ENCODE measurements around the gene CHD6. TPM values are rescaled to one million over a fixed set of nuclear protein-coding genes. Genes with fewer than 3 reads are reported as not detected.

CHD6 gene
- total and polyA plus RNA-seq, 3 experiments from 2014 or later, result 24.6 to 59.5 (median 25.3) TPM

- Histone ChIP-seq H3K4me3 (ENCODE audit: low read length) (no peak overlapping the region), H3K9me3 (ENCODE audit: low read length) (no peaks in the 10 kb centered on the region), H3K36me3 (ENCODE audit: insufficient read depth, low read length) (peaks cover 4% of the 10 kb centered on the region), H3K27me3 (ENCODE audit: insufficient read depth, low read length, poor library complexity, severe bottlenecking) (no peaks in the 10 kb centered on the region), H3K27ac (ENCODE audit: low read depth, low read length) (no peak overlapping the region), H3K4me1 (ENCODE audit: insufficient read depth, low read length) (no peaks in the 10 kb centered on the region)
- CTCF ChIA-PET, result no interaction called here
- Mint-ChIP-seq H3K27ac (no peak overlapping the region), H3K27me3 (no peaks in the 10 kb centered on the region), H3K36me3 (peaks cover 28 to 59% (median 34%) of the 10 kb centered on the region in 3 donors), H3K4me3 (no peak overlapping the region), H3K4me1 (peaks cover 22 to 50% (median 23%) of the 10 kb centered on the region in 3 donors), H3K9me3 (peaks cover 0 to 10% (median 5%) of the 10 kb centered on the region in 5 donors)
- POLR2A ChIA-PET, result no interaction called here
- DNase-seq, result no peak
These were observed 84.0 kb downstream of the CHD6 start for GRCh38 chr20:41534170-41534569.

- no peak overlapping the region for H3K27ac ChIP-seq (ENCODE audit: low read depth, low read length)
- no peak overlapping the region for H3K27ac Mint-ChIP-seq
- no peak overlapping the region for H3K4me3 ChIP-seq (ENCODE audit: low read length)
- H3K9me3 ChIP-seq (ENCODE audit: low read length), result no peaks in the 10 kb centered on the region
- no peaks in the 10 kb centered on the region for H3K4me1 ChIP-seq (ENCODE audit: insufficient read depth, low read length)
- peaks cover 4% of the 10 kb centered on the region for H3K36me3 ChIP-seq (ENCODE audit: insufficient read depth, low read length)
- peaks cover 0 to 9% (median 5%) of the 10 kb centered on the region in 5 donors for H3K9me3 Mint-ChIP-seq
- no peaks in the 10 kb centered on the region for H3K27me3 Mint-ChIP-seq
- POLR2A ChIA-PET, result no interaction called here
- H3K4me1 Mint-ChIP-seq, result peaks cover 22 to 55% (median 24%) of the 10 kb centered on the region in 3 donors
- CTCF ChIA-PET, result no interaction called here
- H3K27me3 ChIP-seq (ENCODE audit: insufficient read depth, low read length, poor library complexity, severe bottlenecking), result no peaks in the 10 kb centered on the region
- no peak for DNase-seq
- no peak overlapping the region for H3K4me3 Mint-ChIP-seq
- H3K36me3 Mint-ChIP-seq, result peaks cover 22 to 58% (median 31%) of the 10 kb centered on the region in 3 donors
These were observed 84.5 kb downstream of the CHD6 start for GRCh38 chr20:41533537-41534136.

GRCh38 chr20:41532935-41533334 lies 85.2 kb downstream of the CHD6 start:
- no peak for DNase-seq
- Mint-ChIP-seq H3K9me3 (peaks cover 0 to 8% (median 5%) of the 10 kb centered on the region in 5 donors), H3K36me3 (peaks cover 16 to 55% (median 29%) of the 10 kb centered on the region in 3 donors), H3K27ac (peak overlapping the region in 1 of 8 donors; percentile 51), H3K27me3 (no peaks in the 10 kb centered on the region), H3K4me3 (no peak overlapping the region), H3K4me1 (peaks cover 24 to 56% (median 26%) of the 10 kb centered on the region in 3 donors)
- no peaks in the 10 kb centered on the region for H3K4me1 ChIP-seq (ENCODE audit: insufficient read depth, low read length)
- POLR2A ChIA-PET, result no interaction called here
- H3K4me3 ChIP-seq (ENCODE audit: low read length), result no peak overlapping the region
- H3K27ac ChIP-seq (ENCODE audit: low read depth, low read length), result no peak overlapping the region
- CTCF ChIA-PET, result no interaction called here
- no peaks in the 10 kb centered on the region for H3K27me3 ChIP-seq (ENCODE audit: insufficient read depth, low read length, poor library complexity, severe bottlenecking)
- peaks cover 4% of the 10 kb centered on the region for H3K36me3 ChIP-seq (ENCODE audit: insufficient read depth, low read length)
- H3K9me3 ChIP-seq (ENCODE audit: low read length), result no peaks in the 10 kb centered on the region

GRCh38 chr20:41531518-41532275 lies 86.5 kb downstream of the CHD6 start:
- POLR2A ChIA-PET, result no interaction called here
- Histone ChIP-seq H3K4me1 (ENCODE audit: insufficient read depth, low read length) (no peaks in the 10 kb centered on the region), H3K9me3 (ENCODE audit: low read length) (no peaks in the 10 kb centered on the region), H3K27me3 (ENCODE audit: insufficient read depth, low read length, poor library complexity, severe bottlenecking) (no peaks in the 10 kb centered on the region), H3K4me3 (ENCODE audit: low read length) (no peak overlapping the region), H3K36me3 (ENCODE audit: insufficient read depth, low read length) (peaks cover 4% of the 10 kb centered on the region), H3K27ac (ENCODE audit: low read depth, low read length) (no peak overlapping the region)
- H3K9me3 Mint-ChIP-seq, result no peaks in the 10 kb centered on the region
- H3K36me3 Mint-ChIP-seq, result peaks cover 9 to 53% (median 24%) of the 10 kb centered on the region in 3 donors
- no peak for DNase-seq
- CTCF ChIA-PET, result no interaction called here
- H3K4me1 Mint-ChIP-seq, result peaks cover 27 to 59% (median 31%) of the 10 kb centered on the region in 3 donors
- no peak overlapping the region for H3K4me3 Mint-ChIP-seq
- peak overlapping the region in 1 of 8 donors; percentile 81 for H3K27ac Mint-ChIP-seq
- no peaks in the 10 kb centered on the region for H3K27me3 Mint-ChIP-seq

- H3K4me3 ChIP-seq (ENCODE audit: low read length), result no peak overlapping the region
- H3K4me3 Mint-ChIP-seq, result no peak overlapping the region
- no peak for DNase-seq
- ChIA-PET CTCF (no interaction called here), POLR2A (no interaction called here)
- peaks cover 33 to 62% (median 39%) of the 10 kb centered on the region in 3 donors for H3K4me1 Mint-ChIP-seq
- peaks cover 9 to 57% (median 30%) of the 10 kb centered on the region in 3 donors for H3K36me3 Mint-ChIP-seq
- no peak overlapping the region for H3K27ac ChIP-seq (ENCODE audit: low read depth, low read length)
- H3K27me3 Mint-ChIP-seq, result no peaks in the 10 kb centered on the region
- no peaks in the 10 kb centered on the region for H3K9me3 ChIP-seq (ENCODE audit: low read length)
- no peaks in the 10 kb centered on the region for H3K9me3 Mint-ChIP-seq
- H3K27ac Mint-ChIP-seq, result no peak overlapping the region
- H3K4me1 ChIP-seq (ENCODE audit: insufficient read depth, low read length), result no peaks in the 10 kb centered on the region
- peaks cover 4% of the 10 kb centered on the region for H3K36me3 ChIP-seq (ENCODE audit: insufficient read depth, low read length)
- H3K27me3 ChIP-seq (ENCODE audit: insufficient read depth, low read length, poor library complexity, severe bottlenecking), result no peaks in the 10 kb centered on the region
These were observed 87.3 kb downstream of the CHD6 start for GRCh38 chr20:41530923-41531322.

GRCh38 chr20:41526327-41526726 lies 91.8 kb downstream of the CHD6 start:
- CTCF ChIA-PET, result no interaction called here
- H3K36me3 Mint-ChIP-seq, result peaks cover 15 to 60% (median 24%) of the 10 kb centered on the region in 3 donors

GRCh38 chr20:41524980-41525613 lies 93.1 kb downstream of the CHD6 start:
- DNase-seq, result no peak
- Histone ChIP-seq H3K9me3 (ENCODE audit: low read length) (no peaks in the 10 kb centered on the region), H3K27me3 (ENCODE audit: insufficient read depth, low read length, poor library complexity, severe bottlenecking) (no peaks in the 10 kb centered on the region), H3K27ac (ENCODE audit: low read depth, low read length) (no peak overlapping the region), H3K36me3 (ENCODE audit: insufficient read depth, low read length) (no peaks in the 10 kb centered on the region), H3K4me1 (ENCODE audit: insufficient read depth, low read length) (no peaks in the 10 kb centered on the region), H3K4me3 (ENCODE audit: low read length) (no peak overlapping the region)
- Mint-ChIP-seq H3K4me1 (peaks cover 40 to 59% (median 46%) of the 10 kb centered on the region in 3 donors), H3K27me3 (no peaks in the 10 kb centered on the region), H3K9me3 (no peaks in the 10 kb centered on the region), H3K36me3 (peaks cover 21 to 58% (median 22%) of the 10 kb centered on the region in 3 donors), H3K4me3 (peak overlapping the region in 1 of 7 donors; percentile 42), H3K27ac (peak overlapping the region in 3 of 8 donors; percentile 20 to 84 (median 44))
- ChIA-PET CTCF (no interaction called here), POLR2A (no interaction called here)

More at GRCh38 chr20:41526327-41526726, 91.8 kb downstream of the CHD6 start:
- H3K27ac Mint-ChIP-seq, result peak overlapping the region in 3 of 8 donors; percentile 12 to 28 (median 22)
- H3K9me3 ChIP-seq (ENCODE audit: low read length), result no peaks in the 10 kb centered on the region
- H3K4me1 Mint-ChIP-seq, result peaks cover 46 to 66% (median 46%) of the 10 kb centered on the region in 3 donors
- no peaks in the 10 kb centered on the region for H3K27me3 Mint-ChIP-seq
- POLR2A ChIA-PET, result no interaction called here
- no peak overlapping the region for H3K27ac ChIP-seq (ENCODE audit: low read depth, low read length)
- H3K27me3 ChIP-seq (ENCODE audit: insufficient read depth, low read length, poor library complexity, severe bottlenecking), result no peaks in the 10 kb centered on the region
- no peak for DNase-seq
- no peaks in the 10 kb centered on the region for H3K9me3 Mint-ChIP-seq
- no peak overlapping the region for H3K4me3 Mint-ChIP-seq
- no peaks in the 10 kb centered on the region for H3K36me3 ChIP-seq (ENCODE audit: insufficient read depth, low read length)
- H3K4me3 ChIP-seq (ENCODE audit: low read length), result no peak overlapping the region
- H3K4me1 ChIP-seq (ENCODE audit: insufficient read depth, low read length), result no peaks in the 10 kb centered on the region

- no peaks in the 10 kb centered on the region for H3K27me3 Mint-ChIP-seq
These were observed 94.3 kb downstream of the CHD6 start for GRCh38 chr20:41523857-41524256.

More at GRCh38 chr20:41523857-41524256, 94.3 kb downstream of the CHD6 start:
- no peaks in the 10 kb centered on the region for H3K9me3 ChIP-seq (ENCODE audit: low read length)
- Mint-ChIP-seq H3K9me3 (no peaks in the 10 kb centered on the region), H3K4me1 (peaks cover 33 to 55% (median 46%) of the 10 kb centered on the region in 3 donors), H3K36me3 (peaks cover 17 to 53% (median 20%) of the 10 kb centered on the region in 3 donors), H3K4me3 (no peak overlapping the region), H3K27ac (peak overlapping the region in 1 of 8 donors; percentile 79)
- POLR2A ChIA-PET, result no interaction called here
- H3K36me3 ChIP-seq (ENCODE audit: insufficient read depth, low read length), result no peaks in the 10 kb centered on the region
- no peaks in the 10 kb centered on the region for H3K4me1 ChIP-seq (ENCODE audit: insufficient read depth, low read length)
- H3K4me3 ChIP-seq (ENCODE audit: low read length), result no peak overlapping the region
- DNase-seq, result no peak
- H3K27ac ChIP-seq (ENCODE audit: low read depth, low read length), result no peak overlapping the region
- CTCF ChIA-PET, result no interaction called here
- no peaks in the 10 kb centered on the region for H3K27me3 ChIP-seq (ENCODE audit: insufficient read depth, low read length, poor library complexity, severe bottlenecking)
